Uterus (tissue), 4 donors: ENCODE measurements around the gene GPRIN3. TPM values are rescaled to one million over a fixed set of nuclear protein-coding genes. Genes with fewer than 3 reads are reported as not detected.

Experiments
- DNase-seq, 2 donors: peaks; one replicate each; pipeline ENCODE4 v3.0.0-alpha.2; 2019 to 2020
- H3K27ac ChIP-seq, 2 donors: fragments of 200-600 bp; sonication (generic); 1 replicate in 1 of 2; 2 replicates in 1 of 2; pipeline ENCODE4 v1.5.1; 2016 to 2018
- H3K27me3 ChIP-seq, 2 donors: fragments of 200-600 bp; sonication (generic); one replicate each; pipeline ENCODE4 v1.5.1; 2018 to 2019; ENCODE audit warnings: control low read depth in 1 of 2
- H3K36me3 ChIP-seq, 2 donors: fragments of 200-600 bp; sonication (generic); one replicate each; pipeline ENCODE4 v1.5.1; 2019; ENCODE audit warnings: control low read depth in 1 of 2
- H3K4me1 ChIP-seq, 2 donors: fragments of 200-600 bp; sonication (generic); one replicate each; pipeline ENCODE4 v1.5.1; 2018 to 2019; ENCODE audit warnings: control low read depth in 1 of 2
- H3K4me3 ChIP-seq, 2 donors: fragments of 200-600 bp; sonication (generic); 1 replicate in 1 of 2; 2 replicates in 1 of 2; pipeline ENCODE4 v1.5.1; 2018 to 2019; ENCODE audit warnings: mild to moderate bottlenecking in 1 of 2
- H3K9me3 ChIP-seq, 2 donors: fragments of 200-600 bp; sonication (generic); one replicate each; pipeline ENCODE4 v1.5.1; 2019; ENCODE audit warnings: control low read depth in 1 of 2
- CTCF ChIP-seq, 4 experiments: fragments of 200-600 bp in 2 of 4; fragments of 450-650 bp in 2 of 4; sonication (generic) in 2 of 4; IDR thresholded peaks; one replicate each; pipeline ENCODE4 v1.5.1; 2016 to 2019; ENCODE audit warnings: antibody characterized with exemption in 4 of 4, mild to moderate bottlenecking in 2 of 4, moderate library complexity in 1 of 4
- POLR2A ChIP-seq, 2 donors: fragments of 450-650 bp; IDR thresholded peaks; one replicate each; pipeline ENCODE4 v1.6.1; 2016; ENCODE audit warnings: antibody characterized with exemption in 2 of 2, mild to moderate bottlenecking in 1 of 2, moderate library complexity in 1 of 2
- intact Hi-C: fragments of 100-400 bp; cut with DNase I; formaldehyde crosslinking; loops from one replicate; pipeline ENCODE4 v1.15.1; 2023; ENCODE audit warnings: low total_unique reads
- total RNA-seq, 4 donors: library from RNA; depleted of rRNA in 3 of 4; stranded (reverse); fragments of >200 nt in 3 of 4; gene quantifications; one replicate each; pipeline versions ENCODE4 v1.1.0 to v1.2.4, GENCODE V29; 2014 to 2023
- donor health status: DM: yes; HTN: yes; CAD: no.

GPRIN3 gene
- total RNA-seq, 4 donors from 2014 or later: 1.2 to 9.7 (median 3.2) TPM

GRCh38 chr4:89329280-89329679 lies 21.7 kb upstream of the GPRIN3 start:
- H3K4me3 ChIP-seq: no peak overlapping the region
- intact Hi-C loops: no loop called here
- no peaks in the 10 kb centered on the region for H3K27me3 ChIP-seq
- no peak for DNase-seq
- TF ChIP-seq POLR2A (IDR thresholded peaks at IDR 0.05) (no peak), CTCF (IDR thresholded peaks at IDR 0.05) (no peak)
- H3K27ac ChIP-seq: no peak overlapping the region
- no peaks in the 10 kb centered on the region for H3K36me3 ChIP-seq
- no peaks in the 10 kb centered on the region for H3K9me3 ChIP-seq
- no peaks in the 10 kb centered on the region for H3K4me1 ChIP-seq

GRCh38 chr4:89324671-89325070 lies 17.1 kb upstream of the GPRIN3 start:
- no peak for DNase-seq
- Histone ChIP-seq H3K4me1 (no peaks in the 10 kb centered on the region), H3K27me3 (no peaks in the 10 kb centered on the region), H3K9me3 (no peaks in the 10 kb centered on the region), H3K27ac (no peak overlapping the region), H3K4me3 (no peak overlapping the region), H3K36me3 (no peaks in the 10 kb centered on the region)
- intact Hi-C loops: no loop called here
- no peak for TF ChIP-seq POLR2A (IDR thresholded peaks at IDR 0.05)
- no peak for TF ChIP-seq CTCF (IDR thresholded peaks at IDR 0.05)

- no peak for TF ChIP-seq POLR2A (IDR thresholded peaks at IDR 0.05)
- TF ChIP-seq CTCF (IDR thresholded peaks at IDR 0.05): no peak
- Histone ChIP-seq H3K4me3 (no peak overlapping the region), H3K27me3 (no peaks in the 10 kb centered on the region), H3K4me1 (no peaks in the 10 kb centered on the region), H3K27ac (no peak overlapping the region), H3K9me3 (no peaks in the 10 kb centered on the region), H3K36me3 (no peaks in the 10 kb centered on the region)
- intact Hi-C loops: no loop called here
- DNase-seq: no peak
These were observed 15.1 kb upstream of the GPRIN3 start for GRCh38 chr4:89322671-89323070.

DNA sequence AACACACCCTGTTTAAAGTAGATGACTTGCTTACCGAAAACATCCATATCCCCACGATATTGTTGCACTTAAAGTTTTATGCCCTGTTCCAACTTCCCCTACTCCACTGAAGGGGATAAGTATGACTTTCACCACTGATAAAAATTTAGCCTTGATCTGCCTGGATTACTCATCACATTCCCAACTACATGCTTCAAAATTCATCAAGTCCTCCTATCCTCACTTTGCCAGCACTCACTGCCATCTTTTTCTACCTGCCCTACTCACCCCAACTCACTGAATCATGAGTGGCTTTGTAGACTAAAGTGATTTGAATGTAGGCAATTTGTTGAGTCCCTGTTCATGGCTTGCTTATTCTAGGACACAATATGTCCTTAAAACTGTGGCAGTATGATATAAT lies 12.2 kb upstream of the GPRIN3 start:
- no peaks in the 10 kb centered on the region for H3K4me1 ChIP-seq
- no peaks in the 10 kb centered on the region for H3K9me3 ChIP-seq
- H3K27me3 ChIP-seq: no peaks in the 10 kb centered on the region
- intact Hi-C loops: no loop called here
- DNase-seq: no peak
- no peak overlapping the region for H3K27ac ChIP-seq
- TF ChIP-seq POLR2A (IDR thresholded peaks at IDR 0.05) (no peak), CTCF (IDR thresholded peaks at IDR 0.05) (no peak)
- H3K36me3 ChIP-seq: no peaks in the 10 kb centered on the region
- no peak overlapping the region for H3K4me3 ChIP-seq

DNA sequence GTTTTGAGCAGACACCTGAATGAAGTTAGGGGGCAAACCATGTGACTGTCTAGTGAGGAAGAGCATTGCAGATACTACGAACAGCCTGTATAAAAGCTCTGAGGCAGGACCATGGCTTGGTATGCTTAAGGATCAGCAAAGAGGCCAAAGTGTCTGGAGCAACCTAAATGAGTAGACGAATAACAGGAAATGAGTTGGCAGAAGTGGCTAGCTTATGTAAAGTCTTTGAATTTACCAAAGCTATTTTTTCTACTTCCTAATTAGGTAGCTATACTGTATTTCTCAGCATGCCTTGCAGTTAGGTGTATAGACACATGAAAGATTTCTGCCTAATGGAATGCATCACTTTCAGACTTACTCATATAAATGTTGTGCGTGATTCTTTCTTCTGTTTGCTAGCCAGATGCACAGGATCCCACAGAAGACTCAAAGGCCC lies 9.3 kb upstream of the GPRIN3 start:
- no peaks in the 10 kb centered on the region for H3K4me1 ChIP-seq
- no peaks in the 10 kb centered on the region for H3K36me3 ChIP-seq
- no peak overlapping the region for H3K27ac ChIP-seq
- no peaks in the 10 kb centered on the region for H3K9me3 ChIP-seq
- H3K4me3 ChIP-seq: no peak overlapping the region
- DNase-seq: no peak
- no peak for TF ChIP-seq POLR2A (IDR thresholded peaks at IDR 0.05)
- TF ChIP-seq CTCF (IDR thresholded peaks at IDR 0.05): no peak
- no peaks in the 10 kb centered on the region for H3K27me3 ChIP-seq
- intact Hi-C loops: no loop called here
